ENCODE measurements around the gene CATSPERB. TPM values are rescaled to one million over a fixed set of nuclear protein-coding genes. Genes with fewer than 3 reads are reported as not detected.

CATSPERB gene
- total and polyA plus RNA-seq, 2 of the 8 experiments (the other 6 are each of a cell fraction or from before 2014, with no cell fraction given), result 0.11 to 0.30 TPM

- no peak overlapping the region for H3K4me3 ChIP-seq (ENCODE audit: extremely low read depth in 1 of 4, insufficient read depth in 2 of 4, low read depth in 3 of 4, low read length in 4 of 4)
- no peak overlapping the region for H2BK120ac ChIP-seq (replicated peaks; ENCODE audit: low read depth, low read length)
- no peaks in the 10 kb centered on the region; the same call in 1 of the 2 replicates for H3K23me2 ChIP-seq (ENCODE audit: low read depth, low read length)
- H3K23ac ChIP-seq (ENCODE audit: insufficient read length), result no peak overlapping the region
- no peak overlapping the region for H2BK20ac ChIP-seq (ENCODE audit: low read length)
- no peak overlapping the region for H4K8ac ChIP-seq (ENCODE audit: extremely low read depth, insufficient read depth, low read length)
- no peak overlapping the region for H2BK15ac ChIP-seq (ENCODE audit: low read length)
- no peaks in the 10 kb centered on the region; a peak in 1 of 7 replicates for H3K27me3 ChIP-seq (replicated peaks in 1 of 4; ENCODE audit: control insufficient read depth in 3 of 4, extremely low read depth in 1 of 4, insufficient read depth in 3 of 4, low read length in 3 of 4)
- H3K4ac ChIP-seq (replicated peaks; ENCODE audit: insufficient read length, low read depth, low read length), result no peak overlapping the region
- no peak overlapping the region for H2AFZ ChIP-seq (ENCODE audit: low read length)
- TF ChIP-seq SP2 (IDR thresholded peaks at IDR 0.05; ENCODE audit: low read length) (no peak), E2F6 (IDR thresholded peaks at IDR 0.05) (no peak), EZH2 (IDR thresholded peaks at IDR 0.05; ENCODE audit: low read depth, low read length, severe bottlenecking) (no peak), TEAD4 (IDR thresholded peaks at IDR 0.05; ENCODE audit: low read depth, low read length) (no peak), SAP30 (IDR thresholded peaks at IDR 0.05; ENCODE audit: insufficient read depth, insufficient replicate concordance, low read length) (no peak), BCL11A (IDR thresholded peaks at IDR 0.05; ENCODE audit: low read depth in 2 of 2, low read length in 2 of 2) (no peak)
- CTCF ChIA-PET (ENCODE audit: partially characterized antibody), result interaction anchor here (1.6 to 3.1 kb wide), 2 partner anchors 251 to 263 kb away, joined by 3 to 14 read pairs; no protein-coding TSS in a partner anchor
- no peaks in the 10 kb centered on the region for H3K79me2 ChIP-seq (ENCODE audit: control insufficient read depth in 1 of 2, insufficient read depth in 2 of 2, low read length in 2 of 2)
- H4K5ac ChIP-seq (ENCODE audit: insufficient read length, low read depth, low read length), result no peak overlapping the region
- no peak overlapping the region for H4K91ac ChIP-seq (replicated peaks; ENCODE audit: insufficient read length, low read length)
- H3K79me1 ChIP-seq (ENCODE audit: low read depth, low read length), result no peaks in the 10 kb centered on the region
- H3K4me1 ChIP-seq (replicated peaks in 1 of 4; ENCODE audit: control insufficient read depth in 3 of 4, insufficient read depth in 4 of 4, low read length in 3 of 4), result no peaks in the 10 kb centered on the region
- H2BK12ac ChIP-seq (ENCODE audit: low read depth, low read length), result no peak overlapping the region
- no peaks in the 10 kb centered on the region for H3K36me3 ChIP-seq (ENCODE audit: control insufficient read depth in 2 of 4, insufficient read depth in 4 of 4, low read length in 3 of 4)
- no peak for FAIRE-seq
- H3K9me3 ChIP-seq (ENCODE audit: insufficient read depth in 2 of 2, low read depth in 1 of 2, low read length in 1 of 2), result no peaks in the 10 kb centered on the region
- POLR2A ChIA-PET (ENCODE audit: partially characterized antibody), result no interaction called here
- H3K14ac ChIP-seq (ENCODE audit: insufficient read length), result no peak overlapping the region
- no peak overlapping the region for H3K9ac ChIP-seq (replicated peaks in 1 of 4; ENCODE audit: extremely low read depth in 1 of 4, low read depth in 3 of 4, low read length in 3 of 4)
- no peaks in the 10 kb centered on the region for H4K20me1 ChIP-seq (replicated peaks in 1 of 2; ENCODE audit: control insufficient read depth in 1 of 2, insufficient read depth in 2 of 2, low read length in 2 of 2)
- no peak overlapping the region for H2BK5ac ChIP-seq (ENCODE audit: low read depth, low read length)
- no peak overlapping the region for H3K18ac ChIP-seq (ENCODE audit: extremely low read depth, low read length)
- H2AK5ac ChIP-seq (ENCODE audit: low read depth, low read length), result no peak overlapping the region
- no peak overlapping the region for H3K4me2 ChIP-seq (ENCODE audit: insufficient read depth in 1 of 2, low read depth in 2 of 2, low read length in 2 of 2)
- no peak overlapping the region for H3K56ac ChIP-seq (replicated peaks; ENCODE audit: insufficient read length, low read depth, low read length)
- H3K27ac ChIP-seq (ENCODE audit: low read depth, low read length), result no peak overlapping the region
- DNase-seq (ENCODE audit: low read depth in 1 of 2, low spot score in 2 of 2), result no peak
- WGBS, 2 experiments (ENCODE audit: extremely low coverage in 1 of 2, insufficient coverage in 1 of 2, insufficient read length in 1 of 2, insufficient replicate concordance in 2 of 2, low coverage in 1 of 2, low lambda C conversion rate in 2 of 2, missing lambda C conversion rate in 1 of 2), result 94% methylated on average over 1 of the region's 1 CpG; no CpG with 5 or more reads in 1 of the 2 experiments
Observed at GRCh38 chr14:91647856-91648255, 84.0 kb downstream of the CATSPERB start.

Measured in H1 (cell line).